Gastrocnemius medialis (tissue), 4 donors: Measurements from ENCODE around the gene ACADL. TPM values are rescaled to one million over a fixed set of nuclear protein-coding genes. Genes with fewer than 3 reads are reported as not detected.

ENCODE experiments used
- ATAC-seq, 2 donors: fragments of 150-250 bp; one replicate each; pipeline ENCODE4 v1.9.1; 2016
- DNase-seq, 2 donors: peaks; one replicate each; pipeline ENCODE4 v3.0.0-alpha.2; 2019
- H3K27ac ChIP-seq, 4 donors: fragments of 200-600 bp; sonication (generic); 1 replicate in 1 of 4; 2 replicates in 3 of 4; pipeline ENCODE4 v1.5.1; 2016 to 2018; ENCODE audit warnings: mild to moderate bottlenecking in 2 of 4, moderate library complexity in 1 of 4
- H3K27me3 ChIP-seq, 3 donors: fragments of 200-600 bp; sonication (generic) in 2 of 3; 1 replicate in 1 of 3; 2 replicates in 2 of 3; pipeline versions ENCODE4 v1.5.1 to v1.6.0; 2016 to 2019; ENCODE audit warnings: mild to moderate bottlenecking in 1 of 3, moderate library complexity in 1 of 3
- H3K36me3 ChIP-seq, 2 donors: fragments of 200-600 bp; sonication (generic) in 1 of 2; one replicate each; pipeline ENCODE4 v1.5.1; 2017 to 2018
- H3K4me1 ChIP-seq, 2 donors: fragments of 200-600 bp; sonication (generic) in 1 of 2; one replicate each; pipeline ENCODE4 v1.5.1; 2016 to 2017; ENCODE audit warnings: mild to moderate bottlenecking in 2 of 2
- H3K4me3 ChIP-seq, 4 donors: fragments of 200-600 bp; sonication (generic) in 3 of 4; 1 replicate in 1 of 4; 2 replicates in 3 of 4; pipeline ENCODE4 v1.5.1; 2016 to 2019; ENCODE audit warnings: mild to moderate bottlenecking in 2 of 4
- H3K9me3 ChIP-seq, 3 donors: fragments of 200-600 bp; sonication (generic) in 2 of 3; 1 replicate in 1 of 3; 2 replicates in 2 of 3; pipeline ENCODE4 v1.5.1; 2016 to 2019
- CTCF ChIP-seq, 5 experiments: fragments of 450-650 bp in 3 of 5; fragments of 200-600 bp in 2 of 5; sonication (generic) in 2 of 5; IDR thresholded peaks in 4 of 5; conservative IDR thresholded peaks in 1 of 5; 1 replicate in 4 of 5; 2 replicates in 1 of 5; pipeline ENCODE4 v1.5.1; 2016 to 2019; ENCODE audit warnings: antibody characterized with exemption in 5 of 5, mild to moderate bottlenecking in 3 of 5, moderate library complexity in 3 of 5
- POLR2A ChIP-seq, 2 donors: fragments of 450-650 bp; IDR thresholded peaks; one replicate each; pipeline ENCODE4 v1.6.1; 2017; ENCODE audit warnings: antibody characterized with exemption in 2 of 2, mild to moderate bottlenecking in 2 of 2, moderate library complexity in 2 of 2
- in situ Hi-C, 4 donors: fragments of 200-750 bp; cut with MboI; loops; one replicate each; pipeline versions ENCODE4 v1.15.0 to v1.8.0; 2017; ENCODE audit warnings: low sequenced_read_pairs in 4 of 4
- intact Hi-C: fragments of 100-400 bp; cut with DNase I; formaldehyde crosslinking; loops from one replicate; pipeline ENCODE4 v1.15.1; 2023; ENCODE audit warnings: low total_unique reads
- total RNA-seq, 4 donors: library from RNA; depleted of rRNA; stranded (reverse); fragments of >200 nt; gene quantifications; one replicate each; pipeline versions ENCODE4 v1.1.0 to v1.2.3, GENCODE V29; 2016

The ACADL gene
- total RNA-seq, 4 donors from 2014 or later, result 1.6 to 8.2 (median 5.3) TPM

GRCh38 chr2:210230518-210230917, 5.3 kb upstream of the ACADL start:
- in situ Hi-C loops, result no loop called here
- intact Hi-C loops, result no loop called here
- Histone ChIP-seq H3K36me3 (no peaks in the 10 kb centered on the region), H3K4me1 (peaks cover 0 to 7% of the 10 kb centered on the region in 2 donors), H3K27me3 (no peaks in the 10 kb centered on the region), H3K27ac (no peak overlapping the region), H3K4me3 (no peak overlapping the region), H3K9me3 (no peaks in the 10 kb centered on the region)
- DNase-seq (no peak), ATAC-seq (no peak)
- TF ChIP-seq CTCF (IDR thresholded peaks at IDR 0.05 in 4 of 5, conservative IDR thresholded peaks at IDR 0.05 in 1 of 5) (no peak), POLR2A (IDR thresholded peaks at IDR 0.05) (no peak)

GRCh38 chr2:210228586-210228985, 3.3 kb upstream of the ACADL start:
- no peaks in the 10 kb centered on the region for H3K9me3 ChIP-seq
- no peak for TF ChIP-seq CTCF (IDR thresholded peaks at IDR 0.05 in 4 of 5, conservative IDR thresholded peaks at IDR 0.05 in 1 of 5)
- TF ChIP-seq POLR2A (IDR thresholded peaks at IDR 0.05), result no peak
- H3K27me3 ChIP-seq, result no peaks in the 10 kb centered on the region
- no peak overlapping the region for H3K27ac ChIP-seq
- in situ Hi-C loops (no loop called here), intact Hi-C loops (loop anchor here (5.0 kb wide), 1 partner anchor 94 kb away; no protein-coding TSS in a partner anchor)
- peaks cover 0 to 10% of the 10 kb centered on the region in 2 donors for H3K4me1 ChIP-seq
- DNase-seq (no peak), ATAC-seq (no peak)
- H3K4me3 ChIP-seq, result no peak overlapping the region
- H3K36me3 ChIP-seq, result no peaks in the 10 kb centered on the region

- intact Hi-C loops (loop anchor here (5.0 kb wide), 1 partner anchor 95 kb away; no protein-coding TSS in a partner anchor), in situ Hi-C loops (no loop called here)
- no peak for TF ChIP-seq POLR2A (IDR thresholded peaks at IDR 0.05)
- no peak for TF ChIP-seq CTCF (IDR thresholded peaks at IDR 0.05 in 4 of 5, conservative IDR thresholded peaks at IDR 0.05 in 1 of 5)
- Histone ChIP-seq H3K4me1 (peaks cover 0 to 5% of the 10 kb centered on the region in 2 donors), H3K27me3 (no peaks in the 10 kb centered on the region), H3K27ac (no peak overlapping the region), H3K4me3 (no peak overlapping the region), H3K36me3 (no peaks in the 10 kb centered on the region), H3K9me3 (no peaks in the 10 kb centered on the region)
- DNase-seq, result no peak
- ATAC-seq, result no peak
Measured at GRCh38 chr2:210227290-210228088, 2.2 kb upstream of the ACADL start.

- Histone ChIP-seq H3K4me1 (peaks cover 0 to 5% of the 10 kb centered on the region in 2 donors), H3K27me3 (no peaks in the 10 kb centered on the region), H3K4me3 (no peak overlapping the region), H3K9me3 (no peaks in the 10 kb centered on the region), H3K36me3 (no peaks in the 10 kb centered on the region), H3K27ac (no peak overlapping the region)
- no peak for DNase-seq
- intact Hi-C loops, result loop anchor here (5.0 kb wide), 1 partner anchor 96 kb away; no protein-coding TSS in a partner anchor
- in situ Hi-C loops, result no loop called here
- no peak for ATAC-seq
- TF ChIP-seq CTCF (IDR thresholded peaks at IDR 0.05 in 4 of 5, conservative IDR thresholded peaks at IDR 0.05 in 1 of 5) (no peak), POLR2A (IDR thresholded peaks at IDR 0.05) (no peak)
Measured at GRCh38 chr2:210226223-210226622, 976 bp upstream of the ACADL start.
